A673 (cell line): Measurements from ENCODE around the gene TBX1. TPM values are rescaled to one million over a fixed set of nuclear protein-coding genes. Genes with fewer than 3 reads are reported as not detected.

ENCODE experiments used
- BruUV-seq: library from RNA; stranded (reverse); fragments of 400-500 nt; replicated peaks from 2 replicates; lab custom pipeline; 2021; lab: Mats Ljungman, UMichigan
- CTCF ChIA-PET: fragments of 300-600 bp; sonication (Branson Sonifier 250); formaldehyde crosslinking; loops from one replicate; lab custom pipeline; 2022; ENCODE audit warnings: antibody characterized with exemption; lab: Charles Lee
- POLR2A ChIA-PET: fragments of 300-600 bp; sonication (Branson Sonifier 250); formaldehyde crosslinking; loops from one replicate; lab custom pipeline; 2022; ENCODE audit warnings: antibody characterized with exemption; ENCODE audit not compliant: low non-redundant PET; lab: Charles Lee
- DNase-seq: peaks from one replicate; pipeline ENCODE4 v3.0.0-alpha.2; 2015; ENCODE audit warnings: low spot score
- H3K27ac ChIP-seq: fragments of 200-600 bp; sonication (generic); 2 replicates; pipeline ENCODE4 v1.5.1; 2016; ENCODE audit warnings: mixed run types, low read depth, mild to moderate bottlenecking, mixed read lengths, antibody characterized with exemption, low read length; ENCODE audit not compliant: poor library complexity, severe bottlenecking
- H3K27me3 ChIP-seq: fragments of 200-600 bp; sonication (generic); replicated peaks from 2 replicates; pipeline ENCODE4 v1.6.1; 2017; ENCODE audit warnings: mixed run types, low read depth, mild to moderate bottlenecking, mixed read lengths, antibody characterized with exemption, low read length; ENCODE audit not compliant: insufficient read depth, poor library complexity
- H3K36me3 ChIP-seq: fragments of 200-600 bp; sonication (generic); 2 replicates; pipeline ENCODE4 v1.6.1; 2016; ENCODE audit warnings: mixed run types, mild to moderate bottlenecking, mixed read lengths, antibody characterized with exemption, low read length; ENCODE audit not compliant: insufficient read depth, poor library complexity, severe bottlenecking
- H3K4me1 ChIP-seq: fragments of 200-600 bp; sonication (generic); 2 replicates; pipeline ENCODE4 v1.6.1; 2017; ENCODE audit warnings: mixed run types, mild to moderate bottlenecking, mixed read lengths, antibody characterized with exemption, low read length; ENCODE audit not compliant: insufficient read depth, poor library complexity, severe bottlenecking
- H3K4me3 ChIP-seq: fragments of 200-600 bp; sonication (generic); 2 replicates; pipeline ENCODE4 v1.5.1; 2016; ENCODE audit warnings: low read depth, mixed run types, mild to moderate bottlenecking, mixed read lengths, low read length; ENCODE audit not compliant: poor library complexity, severe bottlenecking
- H3K9me3 ChIP-seq: fragments of 200-600 bp; sonication (generic); 2 replicates; pipeline ENCODE4 v1.6.1; 2016; ENCODE audit warnings: mixed run types, low read depth, mild to moderate bottlenecking, mixed read lengths, antibody characterized with exemption, low read length; ENCODE audit not compliant: poor library complexity, severe bottlenecking
- CTCF ChIP-seq: fragments of 300-800, 200-600 bp; sonication (generic); conservative IDR thresholded peaks from 2 replicates; pipeline ENCODE4 v1.5.1; 2017; ENCODE audit warnings: low read depth, mild to moderate bottlenecking, antibody characterized with exemption, low read length, moderate library complexity, mixed read lengths
- EZH2 ChIP-seq: fragments of 200-600 bp; sonication (generic); IDR thresholded peaks from 2 replicates; pipeline ENCODE4 v1.6.1; 2017; ENCODE audit warnings: borderline replicate concordance, low read depth, mild to moderate bottlenecking, mixed read lengths, antibody characterized with exemption, low read length; ENCODE audit not compliant: poor library complexity, severe bottlenecking
- intact Hi-C: fragments of 100-400 bp; cut with micrococcal nuclease; formaldehyde crosslinking; loops from one replicate; pipeline ENCODE4 v1.10.0; 2022; ENCODE audit not compliant: unreplicated experiment
- total RNA-seq: library from RNA; stranded (reverse); gene quantifications from 2 replicates; pipeline ENCODE4 v1.2.3, GENCODE V29; 2021

TBX1 gene
- total RNA-seq, 1 experiment from 2014 or later = 3.6 TPM

GRCh38 chr22:19743081-19743480 is 17.5 kb upstream of the TBX1 start:
- no peak overlapping the region for H3K4me3 ChIP-seq
- DNase-seq = no peak
- BruUV-seq = no TSS peak
- no peaks in the 10 kb centered on the region for H3K27me3 ChIP-seq
- H3K4me1 ChIP-seq = no peaks in the 10 kb centered on the region
- H3K9me3 ChIP-seq = no peaks in the 10 kb centered on the region
- H3K36me3 ChIP-seq = no peaks in the 10 kb centered on the region
- no peak overlapping the region for H3K27ac ChIP-seq
- POLR2A ChIA-PET = no interaction called here
- intact Hi-C loops = no loop called here
- TF ChIP-seq EZH2 (no peak), CTCF (no peak)
- CTCF ChIA-PET = interaction anchor here (0.7 kb wide), 1 partner anchor 12 kb away, joined by 4 read pairs; no protein-coding TSS in a partner anchor

- H3K9me3 ChIP-seq = no peaks in the 10 kb centered on the region
- TF ChIP-seq EZH2 (no peak), CTCF (no peak)
- no peaks in the 10 kb centered on the region for H3K36me3 ChIP-seq
- no peaks in the 10 kb centered on the region for H3K27me3 ChIP-seq
- no peak for DNase-seq
- H3K27ac ChIP-seq = no peak overlapping the region
- ChIA-PET POLR2A (no interaction called here), CTCF (no interaction called here)
- no TSS peak for BruUV-seq
- no peak overlapping the region for H3K4me3 ChIP-seq
- H3K4me1 ChIP-seq = no peaks in the 10 kb centered on the region
- intact Hi-C loops = no loop called here
Measured at GRCh38 chr22:19743651-19744050, 16.9 kb upstream of the TBX1 start.

- H3K27ac ChIP-seq = no peak overlapping the region
- DNase-seq = no peak
- CTCF ChIA-PET = no interaction called here
- no peak overlapping the region for H3K4me3 ChIP-seq
- intact Hi-C loops = no loop called here
- H3K9me3 ChIP-seq = no peaks in the 10 kb centered on the region
- no peaks in the 10 kb centered on the region for H3K4me1 ChIP-seq
- no TSS peak for BruUV-seq
- POLR2A ChIA-PET = no interaction called here
- no peaks in the 10 kb centered on the region for H3K36me3 ChIP-seq
- no peaks in the 10 kb centered on the region for H3K27me3 ChIP-seq
- no peak for TF ChIP-seq EZH2
- no peak for TF ChIP-seq CTCF
Measured at GRCh38 chr22:19744350-19745006, 16.1 kb upstream of the TBX1 start.
